ENCODE measurements around the gene SKA1. TPM values are rescaled to one million over a fixed set of nuclear protein-coding genes. Genes with fewer than 3 reads are reported as not detected.
"Not testable (repeated sequence)": the region's sequence is repeated elsewhere in the genome, so short reads cannot be mapped to it uniquely, and the experiment has no call there.

SKA1 gene
- polyA plus RNA-seq, 2 of the 4 experiments (the other 2 are of a cell fraction) = 12.5 to 24.3 TPM

GRCh38 chr18:50410008-50410407 is 35.2 kb downstream of the SKA1 start:
- ATAC-seq (no peak), FAIRE-seq (no peak), DNase-seq (ENCODE audit: low read depth in 1 of 2, low spot score in 1 of 2) (no peak)
- POLR2A ChIA-PET = no interaction called here
- H3K4me2 ChIP-seq = no peak overlapping the region
- no peak for TF ChIP-seq MAX (IDR thresholded peaks at IDR 0.05)
- no peak for TF ChIP-seq EP300 (IDR thresholded peaks at IDR 0.05)
- no peak for TF ChIP-seq ZSCAN20 (CRISPR knock-in tag; IDR thresholded peaks at IDR 0.05)
- no peak for TF ChIP-seq PBX3 (IDR thresholded peaks at IDR 0.05)
- TF ChIP-seq GATA3 (IDR thresholded peaks at IDR 0.05; ENCODE audit: borderline replicate concordance) = no peak
- no peak for TF ChIP-seq ATOH8 (CRISPR knock-in tag; IDR thresholded peaks at IDR 0.05; ENCODE audit: low read depth)
- no peak for TF ChIP-seq EHF (CRISPR knock-in tag; IDR thresholded peaks at IDR 0.05)
- no peak for TF ChIP-seq RARB (CRISPR knock-in tag; IDR thresholded peaks at IDR 0.05)
- no peak for TF ChIP-seq FOSB (CRISPR knock-in tag; IDR thresholded peaks at IDR 0.05)
- no peak for TF ChIP-seq RCOR1 (IDR thresholded peaks at IDR 0.05; ENCODE audit: low read depth, low read length)
- TF ChIP-seq CBX8 (IDR thresholded peaks at IDR 0.05) = no peak
- TF ChIP-seq ZC3H11A (IDR thresholded peaks at IDR 0.05) = no peak
- no peak for TF ChIP-seq JUNB (IDR thresholded peaks at IDR 0.05)
- TF ChIP-seq KDM1A (IDR thresholded peaks at IDR 0.05; ENCODE audit: low read depth) = no peak
- no peaks in the 10 kb centered on the region for H3K9me3 ChIP-seq
- CTCF ChIA-PET = no interaction called here
- H3K4me1 ChIP-seq = no peaks in the 10 kb centered on the region; the same call in 2 of the 3 replicates
- no peak overlapping the region for H3K4me3 ChIP-seq
- 52% methylated on average over 4 of the region's 4 CpGs for WGBS (ENCODE audit: missing lambda C conversion rate)
- no peak overlapping the region for H3K27ac ChIP-seq

GRCh38 chr18:50410894-50411293 is 36.0 kb downstream of the SKA1 start:
- H3K4me3 ChIP-seq = no peak overlapping the region
- ATAC-seq (no peak), FAIRE-seq (no peak), DNase-seq (ENCODE audit: low read depth in 1 of 2, low spot score in 1 of 2) (no peak)
- POLR2A ChIA-PET = no interaction called here
- H3K4me1 ChIP-seq = no peaks in the 10 kb centered on the region
- 78% methylated on average over 1 of the region's 1 CpG for WGBS (ENCODE audit: missing lambda C conversion rate)
- no peaks in the 10 kb centered on the region for H3K9me3 ChIP-seq
- no peak for TF ChIP-seq E2F6 (IDR thresholded peaks at IDR 0.05; ENCODE audit: borderline replicate concordance, low read depth)
- no peak for TF ChIP-seq POLR2A (IDR thresholded peaks at IDR 0.05; ENCODE audit: low read length)
- TF ChIP-seq MAX (IDR thresholded peaks at IDR 0.05) = no peak
- no peak for TF ChIP-seq HMGXB4 (CRISPR knock-in tag; IDR thresholded peaks at IDR 0.05; ENCODE audit: borderline replicate concordance)
- TF ChIP-seq ATOH8 (CRISPR knock-in tag; IDR thresholded peaks at IDR 0.05; ENCODE audit: low read depth) = no peak
- no peak for TF ChIP-seq JUNB (IDR thresholded peaks at IDR 0.05)
- no peak for TF ChIP-seq CHD2 (IDR thresholded peaks at IDR 0.05; ENCODE audit: low read length, partially characterized antibody)
- TF ChIP-seq HEYL (CRISPR knock-in tag; IDR thresholded peaks at IDR 0.05) = no peak
- no peak for TF ChIP-seq CBX8 (IDR thresholded peaks at IDR 0.05)
- TF ChIP-seq HOXA7 (CRISPR knock-in tag; IDR thresholded peaks at IDR 0.05) = no peak
- no peak for TF ChIP-seq ELK1 (IDR thresholded peaks at IDR 0.05; ENCODE audit: low read depth, low read length)
- TF ChIP-seq RARB (CRISPR knock-in tag; IDR thresholded peaks at IDR 0.05) = no peak
- no peak for TF ChIP-seq USF2 (IDR thresholded peaks at IDR 0.05)
- TF ChIP-seq EHMT2 (IDR thresholded peaks at IDR 0.05; ENCODE audit: low read depth) = no peak
- TF ChIP-seq NFE2L2 (conservative IDR thresholded peaks at IDR 0.05; ENCODE audit: low read length) = no peak
- TF ChIP-seq FOSL2 (IDR thresholded peaks at IDR 0.05) = no peak
- no peak for TF ChIP-seq FOSL2 (CRISPR knock-in tag; IDR thresholded peaks at IDR 0.05)
- TF ChIP-seq MYC (IDR thresholded peaks at IDR 0.05; ENCODE audit: borderline replicate concordance, low read length) = no peak
- TF ChIP-seq ZSCAN20 (CRISPR knock-in tag; IDR thresholded peaks at IDR 0.05) = no peak
- TF ChIP-seq PHF8 (IDR thresholded peaks at IDR 0.05; ENCODE audit: borderline replicate concordance, low read depth) = no peak
- CTCF ChIA-PET = interaction anchor here (1.2 kb wide), 1 partner anchor 192 kb away, joined by 4 read pairs; no protein-coding TSS in a partner anchor
- no peak overlapping the region for H3K27ac ChIP-seq
- no peak overlapping the region for H3K4me2 ChIP-seq

GRCh38 chr18:50416832-50417231 is 42.0 kb downstream of the SKA1 start:
- CTCF ChIA-PET, FAIRE-seq: not testable (repeated sequence)

More at GRCh38 chr18:50416832-50417231, 42.0 kb downstream of the SKA1 start:
- DNase-seq (ENCODE audit: low read depth in 1 of 2, low spot score in 1 of 2); H3K4me3 ChIP-seq; H3K9me3 ChIP-seq; H3K4me2 ChIP-seq; POLR2A ChIA-PET; ATAC-seq; H3K27ac ChIP-seq; H3K4me1 ChIP-seq: not testable (repeated sequence)
- WGBS (ENCODE audit: missing lambda C conversion rate) = 22% methylated on average over 3 of the region's 3 CpGs
